ENCODE measurements around the gene UGT1A10. TPM values are rescaled to one million over a fixed set of nuclear protein-coding genes. Genes with fewer than 3 reads are reported as not detected.

The UGT1A10 gene
- total RNA-seq, 2 donors from 2014 or later: 0.41 TPM; not detected in 1

GRCh38 chr2:233817361-233817911 is 181.2 kb downstream of the UGT1A10 start:
- no peak for ATAC-seq (ENCODE audit: insufficient number of reproducible peaks, low FRiP score, low read depth)
- no peak overlapping the region for H3K27ac ChIP-seq
- no peaks in the 10 kb centered on the region for H3K27me3 ChIP-seq (replicated peaks; ENCODE audit: insufficient read depth)
- no peaks in the 10 kb centered on the region for H3K36me3 ChIP-seq
- no peak overlapping the region for H3K4me3 ChIP-seq
- no peak for DNase-seq (ENCODE audit: low spot score)
- H3K4me1 ChIP-seq (ENCODE audit: control insufficient read depth in 1 of 2, low read depth in 2 of 2): no peaks in the 10 kb centered on the region
- TF ChIP-seq CTCF (IDR thresholded peaks at IDR 0.05): no peak
- H3K9me3 ChIP-seq: no peaks in the 10 kb centered on the region

GRCh38 chr2:233817995-233818638 is 181.9 kb downstream of the UGT1A10 start:
- no peak for ATAC-seq (ENCODE audit: insufficient number of reproducible peaks, low FRiP score, low read depth)
- Histone ChIP-seq H3K27ac (no peak overlapping the region), H3K4me3 (no peak overlapping the region), H3K9me3 (no peaks in the 10 kb centered on the region), H3K4me1 (ENCODE audit: control insufficient read depth in 1 of 2, low read depth in 2 of 2) (no peaks in the 10 kb centered on the region), H3K27me3 (replicated peaks; ENCODE audit: insufficient read depth) (no peaks in the 10 kb centered on the region), H3K36me3 (no peaks in the 10 kb centered on the region)
- no peak for DNase-seq (ENCODE audit: low spot score)
- no peak for TF ChIP-seq CTCF (IDR thresholded peaks at IDR 0.05)

- H3K27ac ChIP-seq: no peak overlapping the region
- no peaks in the 10 kb centered on the region for H3K4me1 ChIP-seq (ENCODE audit: control insufficient read depth in 1 of 2, low read depth in 2 of 2)
- no peaks in the 10 kb centered on the region for H3K9me3 ChIP-seq
- no peaks in the 10 kb centered on the region for H3K27me3 ChIP-seq (replicated peaks; ENCODE audit: insufficient read depth)
- ATAC-seq (ENCODE audit: insufficient number of reproducible peaks, low FRiP score, low read depth): no peak
- H3K36me3 ChIP-seq: no peaks in the 10 kb centered on the region
- no peak for DNase-seq (ENCODE audit: low spot score)
- TF ChIP-seq CTCF (IDR thresholded peaks at IDR 0.05): no peak
- no peak overlapping the region for H3K4me3 ChIP-seq
Observed at GRCh38 chr2:233818639-233819621, 182.7 kb downstream of the UGT1A10 start.

- no peak for TF ChIP-seq CTCF (IDR thresholded peaks at IDR 0.05)
- no peak for DNase-seq (ENCODE audit: low spot score)
- Histone ChIP-seq H3K36me3 (no peaks in the 10 kb centered on the region), H3K27ac (no peak overlapping the region), H3K4me3 (no peak overlapping the region), H3K9me3 (no peaks in the 10 kb centered on the region), H3K4me1 (ENCODE audit: control insufficient read depth in 1 of 2, low read depth in 2 of 2) (no peaks in the 10 kb centered on the region), H3K27me3 (replicated peaks; ENCODE audit: insufficient read depth) (no peaks in the 10 kb centered on the region)
- ATAC-seq (ENCODE audit: insufficient number of reproducible peaks, low FRiP score, low read depth): no peak
Observed at GRCh38 chr2:233819884-233820773, 183.9 kb downstream of the UGT1A10 start.
